Measurements from ENCODE around the gene PRDM12.

Gene PRDM12

DNA sequence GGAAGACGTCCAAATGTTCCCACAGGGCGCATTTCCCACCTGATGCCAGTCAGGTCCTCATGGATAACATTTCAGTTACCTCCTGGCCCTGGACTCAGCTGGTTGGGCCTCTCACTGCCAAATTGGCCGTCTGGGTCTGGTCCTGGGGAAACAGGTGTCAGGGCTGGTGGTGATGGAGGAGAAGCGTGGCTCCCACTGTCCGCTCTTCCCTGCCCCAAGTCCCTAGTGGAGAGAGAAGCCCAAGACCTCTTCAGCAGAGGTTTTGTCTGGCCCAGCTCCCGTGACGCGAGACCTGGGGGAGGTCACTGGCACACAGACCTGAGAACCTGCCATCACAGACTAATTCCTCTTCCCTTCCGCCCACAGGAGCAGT, 27.8 kb upstream of the PRDM12 start:
- no peak for DNase-seq

DNA sequence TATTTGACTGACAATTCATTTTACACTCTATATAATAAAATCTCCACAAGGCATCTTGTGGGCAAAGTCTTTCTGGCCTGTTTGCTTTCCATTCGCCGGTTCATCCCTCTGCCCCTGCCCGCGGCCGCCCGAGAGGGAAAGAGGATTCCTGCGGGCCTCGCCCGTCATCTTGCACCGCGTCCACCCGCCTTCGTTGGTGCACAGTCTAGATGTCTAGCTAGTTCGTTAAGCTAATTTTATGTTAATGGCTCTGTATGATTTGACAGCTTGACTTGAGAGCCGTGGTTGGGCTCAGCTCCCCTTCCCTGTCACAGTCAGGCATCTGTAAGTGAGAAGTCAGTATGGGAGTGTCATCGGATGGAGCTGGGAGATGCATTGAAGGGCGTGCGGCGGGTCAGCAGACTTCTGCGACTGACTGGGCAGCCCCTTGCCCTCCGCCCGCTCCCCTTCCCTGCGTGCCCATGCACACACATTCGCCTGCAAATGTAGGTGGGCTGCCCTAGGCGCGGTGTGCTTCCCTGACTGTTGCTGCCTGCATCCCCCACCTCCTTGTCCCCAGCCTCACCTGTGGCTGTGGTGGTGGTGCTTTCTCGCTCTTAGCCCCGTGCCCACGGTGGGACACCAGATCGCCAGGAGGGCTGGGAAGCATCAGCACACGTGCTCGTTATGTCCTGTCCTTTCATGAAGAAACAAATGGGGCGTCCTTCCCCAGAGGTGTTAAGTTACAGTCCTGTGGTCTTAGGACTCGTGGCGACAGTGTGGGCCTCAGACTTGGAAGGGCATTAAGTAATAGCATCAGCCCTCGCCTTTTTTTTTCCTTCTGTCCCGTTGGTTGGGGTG, 25.9 kb upstream of the PRDM12 start:
- DNase-seq = no peak

DNA sequence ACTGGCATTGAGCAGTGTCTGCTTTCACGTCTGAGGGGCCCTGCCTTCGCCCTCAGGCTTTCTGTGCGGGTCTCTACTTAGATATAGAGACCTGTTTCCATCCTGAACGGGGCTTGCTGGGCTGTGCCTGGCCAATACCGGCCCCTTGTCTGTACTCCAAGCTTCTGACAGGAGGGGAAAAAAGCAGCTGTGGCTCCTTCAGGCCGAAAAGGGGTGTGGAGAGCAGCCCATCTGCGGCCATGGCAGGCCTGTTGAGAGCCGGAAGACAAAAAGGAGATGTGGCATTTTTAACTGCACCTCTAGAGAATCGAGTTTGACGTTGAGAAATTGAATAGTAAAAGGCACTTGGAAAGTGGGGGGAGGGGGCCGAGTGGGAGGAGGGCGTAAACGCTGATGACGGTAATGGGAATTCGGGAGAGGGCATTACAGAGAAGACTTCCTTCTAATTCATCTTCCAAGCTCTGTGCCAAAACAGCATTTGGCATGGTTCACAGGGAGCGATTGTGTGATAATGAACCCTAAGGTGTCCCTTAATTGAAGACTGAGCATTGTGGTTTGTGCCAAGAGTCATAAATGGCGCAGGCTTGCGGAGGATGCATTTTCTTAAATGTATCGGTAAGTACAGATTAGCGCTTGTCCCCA, 25.1 kb upstream of the PRDM12 start:
- DNase-seq = peak; percentile 51 to 55

DNA sequence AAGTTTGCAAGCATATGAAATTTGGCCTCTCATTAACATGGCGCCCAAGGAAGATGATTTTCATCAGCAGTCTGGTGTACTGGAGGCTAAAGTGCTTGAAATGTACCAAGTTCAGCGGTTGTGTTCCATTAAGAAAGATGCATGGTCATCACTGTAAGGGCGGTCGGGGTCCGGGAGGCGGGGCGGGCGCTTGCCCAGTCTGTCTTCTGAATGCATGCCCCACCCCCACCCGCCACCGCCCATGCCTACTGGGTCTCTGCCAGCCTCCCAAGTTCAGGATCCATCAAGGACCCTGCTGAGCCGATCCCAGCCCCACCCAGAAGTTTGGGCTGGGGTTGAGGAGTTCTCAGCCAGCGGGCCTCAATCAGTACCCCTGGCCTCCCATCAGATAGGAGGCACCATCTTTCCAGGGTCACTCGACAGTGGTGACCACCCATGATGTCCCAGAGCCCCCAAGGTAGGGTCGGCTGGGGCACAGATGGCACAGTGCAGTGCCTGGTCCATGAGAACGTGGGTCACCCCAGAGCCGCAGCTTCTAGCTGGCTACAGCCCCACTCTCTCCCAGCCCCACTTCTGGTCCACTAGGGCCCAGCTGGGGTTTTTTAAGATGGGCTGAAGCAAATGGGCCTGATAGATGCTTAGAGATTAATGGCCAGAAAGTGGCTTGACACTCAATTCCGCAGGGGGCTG, 24.4 kb upstream of the PRDM12 start:
- DNase-seq = no peak

DNA sequence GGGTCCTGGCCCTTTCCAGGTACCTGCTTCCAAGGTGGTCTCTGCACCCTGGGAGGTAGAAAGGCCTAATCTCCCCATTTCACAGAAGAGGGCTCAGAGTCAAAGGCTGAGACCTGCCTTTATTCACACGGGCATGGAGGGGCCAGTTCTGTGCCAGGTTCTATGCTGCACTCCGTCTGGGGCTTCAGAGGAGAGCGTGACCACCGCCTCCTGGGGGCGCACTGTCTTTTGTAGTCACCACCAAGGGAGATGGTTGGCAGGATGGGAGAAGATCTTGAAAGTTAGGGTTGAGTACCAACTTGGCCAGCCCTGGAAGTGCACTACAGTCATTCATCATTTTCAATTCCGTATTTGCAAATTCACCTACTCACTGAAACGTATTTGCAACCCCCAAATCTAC, 23.7 kb upstream of the PRDM12 start:
- no peak for DNase-seq

DNA sequence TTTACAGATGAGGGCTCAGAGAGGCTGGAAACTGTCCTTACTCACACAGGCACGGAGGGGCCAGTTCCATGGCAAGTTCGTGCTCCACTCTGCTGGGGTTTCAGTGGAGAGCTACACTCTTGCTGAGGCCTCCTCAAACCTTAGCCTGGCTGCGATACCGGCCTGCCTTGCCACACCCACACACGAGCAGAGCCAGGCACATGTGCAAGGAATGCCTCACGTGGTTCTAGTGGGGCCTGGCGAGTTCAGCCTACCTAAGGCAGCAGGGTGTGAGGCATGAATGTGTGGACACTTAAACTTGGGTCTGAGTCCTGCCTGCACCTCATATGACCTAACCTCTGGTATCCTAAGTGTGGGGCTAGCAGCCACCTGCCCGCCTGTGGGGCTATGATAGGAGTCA, 21.5 kb upstream of the PRDM12 start:
- no peak for DNase-seq

DNA sequence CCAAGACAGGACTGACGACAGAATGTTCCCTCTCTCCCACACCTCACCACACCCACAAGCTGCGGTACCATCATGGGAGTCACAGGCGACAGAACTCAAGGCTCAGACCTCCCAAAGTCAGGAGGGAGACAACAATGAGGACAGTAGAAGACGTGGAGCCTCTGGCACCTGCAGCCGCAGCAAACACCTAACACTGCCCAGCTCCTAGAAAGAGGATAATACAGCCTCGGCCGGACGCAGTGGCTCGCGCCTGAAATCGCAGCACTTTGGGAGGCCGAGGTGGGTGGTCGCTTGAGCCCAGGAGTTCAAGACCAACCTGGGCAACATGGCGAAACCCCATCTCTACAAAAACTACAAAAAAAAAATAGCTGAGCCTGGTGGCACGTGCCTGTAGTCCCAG, 13.2 kb upstream of the PRDM12 start:
- no peak for DNase-seq

DNA sequence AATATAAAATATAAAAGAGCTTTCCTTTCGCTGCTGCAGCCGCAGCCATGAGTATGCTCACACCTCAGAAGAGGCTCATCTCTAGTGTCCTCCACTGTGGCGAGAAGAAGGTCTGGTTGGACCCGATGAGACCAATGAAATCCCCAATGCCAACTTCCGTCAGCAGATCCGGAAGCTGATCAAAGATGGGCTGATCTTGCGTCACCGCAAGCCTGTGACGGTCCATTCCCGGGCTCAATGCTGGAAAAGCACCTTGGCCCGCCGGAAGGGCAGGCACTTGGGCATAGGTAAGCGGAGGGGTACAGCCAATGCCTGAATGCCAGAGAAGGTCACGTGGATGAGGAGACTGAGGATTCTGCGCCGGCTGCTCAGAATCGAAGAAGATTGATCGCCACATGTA, 12.6 kb upstream of the PRDM12 start:
- DNase-seq = no peak

DNA sequence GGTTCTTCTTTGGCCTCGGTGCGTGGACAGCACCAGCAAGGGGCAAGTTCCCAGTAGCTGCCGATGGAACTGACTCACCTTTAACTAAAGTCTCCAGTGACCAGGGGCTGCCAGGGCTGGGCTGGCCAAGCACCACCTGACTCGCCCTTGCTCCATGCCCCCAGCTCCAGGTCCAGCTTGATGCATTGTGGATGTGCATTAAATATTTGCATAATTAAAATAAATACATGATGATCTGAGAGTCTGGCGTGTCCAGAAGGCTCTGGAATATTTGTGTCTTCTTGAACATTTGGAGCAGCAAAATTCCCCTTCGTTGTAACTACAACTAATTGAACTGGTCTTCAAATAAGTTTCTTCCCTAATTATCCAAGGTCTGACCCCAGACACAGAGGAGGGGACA, 9.5 kb upstream of the PRDM12 start:
- no peak for DNase-seq

DNA sequence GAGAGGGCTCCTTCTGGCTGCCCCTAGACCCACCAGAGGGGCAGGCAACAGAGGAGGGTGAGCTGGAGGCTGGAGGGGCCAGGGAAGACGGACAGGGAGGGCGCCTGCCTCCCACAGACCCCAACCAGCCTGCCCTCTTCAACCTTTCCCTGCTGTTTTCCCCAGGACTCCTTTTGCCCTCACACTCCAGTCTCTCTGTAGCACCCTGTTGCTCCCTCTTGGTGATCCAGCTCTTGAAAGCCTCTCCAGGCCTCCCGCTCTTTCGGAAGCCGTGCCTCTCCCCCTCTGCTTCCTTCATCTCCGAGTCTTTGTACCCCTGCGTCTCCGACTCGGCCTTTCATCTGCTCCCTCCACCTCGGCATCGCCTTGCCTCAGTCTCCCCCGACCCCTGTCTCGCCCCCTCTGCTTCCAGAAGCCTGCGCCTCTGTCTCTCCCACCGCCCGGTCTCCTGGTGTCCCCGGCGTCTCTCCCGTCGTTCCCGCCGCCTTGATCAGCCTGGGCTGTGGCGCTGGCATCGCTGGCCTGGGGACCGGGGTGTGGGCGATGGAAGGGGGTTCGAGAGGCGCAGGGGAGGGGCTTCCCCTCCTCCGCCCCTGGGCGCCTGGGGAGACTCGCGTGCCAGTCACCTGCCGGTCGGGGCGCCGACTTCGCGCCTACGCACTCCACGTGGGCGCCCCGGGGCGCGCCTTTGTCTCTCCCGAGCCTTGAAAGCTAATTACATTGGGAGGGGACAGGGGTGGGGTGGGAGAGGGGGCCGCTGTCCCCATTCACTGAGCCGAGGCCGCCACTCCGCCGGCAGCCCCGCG, 5.3 kb upstream of the PRDM12 start:
- DNase-seq = no peak

DNA sequence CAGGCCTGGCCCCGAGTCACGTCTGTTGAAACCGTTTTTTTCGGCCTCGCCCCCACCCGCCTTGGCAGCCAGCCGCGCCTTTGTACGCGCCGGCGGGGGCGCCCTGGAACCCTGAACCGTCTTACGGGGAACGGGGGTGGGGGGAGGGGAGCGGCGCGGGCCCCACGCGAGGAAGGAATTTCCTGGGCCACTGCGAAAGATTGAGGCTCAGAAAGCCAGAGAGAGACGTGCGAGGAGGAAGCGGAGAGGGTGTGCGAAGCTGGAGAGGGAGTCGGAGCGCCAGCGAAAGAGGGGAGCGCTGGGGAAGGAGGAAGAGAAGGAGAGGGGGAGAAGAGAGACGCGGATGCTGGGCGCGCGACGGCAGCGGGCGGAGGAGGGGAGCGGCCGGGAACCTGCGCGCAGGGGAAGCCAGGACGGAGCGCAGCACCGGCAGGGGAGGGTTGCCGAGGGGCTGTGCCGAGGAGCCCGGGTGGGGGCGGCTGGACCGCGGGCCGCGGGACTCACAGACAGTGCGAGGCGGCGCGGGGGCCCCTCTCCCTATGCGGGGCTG, 4.6 kb upstream of the PRDM12 start:
- DNase-seq = no peak

DNA sequence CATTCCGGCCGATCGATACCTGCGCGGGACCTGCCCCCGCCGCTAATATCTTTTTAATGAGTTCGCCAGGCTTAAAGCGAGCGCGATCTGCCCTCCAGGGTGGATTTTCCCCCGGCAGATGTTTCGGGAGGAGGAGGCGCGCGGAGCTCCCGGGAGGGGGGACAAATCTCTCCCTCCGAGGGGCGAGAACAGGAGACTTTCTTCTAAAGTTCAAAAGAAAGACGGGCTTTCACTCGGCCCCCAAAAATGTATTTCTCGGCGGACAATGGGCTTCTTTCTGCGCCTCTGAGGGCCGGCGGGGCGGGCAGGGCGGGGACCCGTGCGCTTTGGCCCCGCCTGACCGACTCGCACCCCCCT, 4.1 kb upstream of the PRDM12 start:
- DNase-seq = no peak

DNA sequence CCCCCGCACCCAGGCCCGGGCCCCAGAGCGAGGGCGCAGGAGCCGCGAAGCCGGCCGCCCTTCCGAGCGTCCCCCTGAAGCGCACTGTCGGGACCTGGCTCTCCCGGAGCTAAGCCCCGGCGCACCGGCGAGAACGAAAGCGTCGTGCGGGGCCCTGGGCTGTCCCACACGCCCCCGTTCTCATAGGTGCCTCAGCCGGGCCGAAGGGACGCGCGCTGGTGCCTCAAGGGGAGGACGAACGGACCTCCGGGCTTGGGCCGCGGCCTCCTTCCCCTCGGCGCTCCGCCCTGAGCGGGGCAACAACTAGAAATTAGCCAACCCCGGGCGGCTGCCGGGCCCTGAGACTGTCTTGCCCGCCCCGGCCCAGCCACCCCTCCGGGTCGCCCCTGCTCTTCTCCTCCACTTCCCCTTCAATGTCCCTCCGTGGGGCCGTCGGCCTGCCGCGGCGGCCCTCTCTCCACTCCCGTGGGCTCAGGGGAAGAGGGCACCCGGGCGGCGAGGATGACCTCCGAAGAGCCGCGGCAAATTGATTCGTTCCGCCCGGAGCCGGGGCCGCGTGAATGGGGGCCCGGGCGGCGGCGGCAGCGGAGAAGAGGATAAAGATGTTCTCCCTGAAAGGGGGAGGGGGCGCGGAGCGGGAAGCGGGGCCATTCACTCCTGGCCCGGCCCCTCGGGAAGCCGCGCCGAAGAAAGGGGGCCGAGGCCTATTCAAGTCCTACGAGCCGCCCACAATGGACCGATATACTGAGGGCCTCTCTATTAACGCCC, 3.5 kb upstream of the PRDM12 start:
- no peak for DNase-seq

DNA sequence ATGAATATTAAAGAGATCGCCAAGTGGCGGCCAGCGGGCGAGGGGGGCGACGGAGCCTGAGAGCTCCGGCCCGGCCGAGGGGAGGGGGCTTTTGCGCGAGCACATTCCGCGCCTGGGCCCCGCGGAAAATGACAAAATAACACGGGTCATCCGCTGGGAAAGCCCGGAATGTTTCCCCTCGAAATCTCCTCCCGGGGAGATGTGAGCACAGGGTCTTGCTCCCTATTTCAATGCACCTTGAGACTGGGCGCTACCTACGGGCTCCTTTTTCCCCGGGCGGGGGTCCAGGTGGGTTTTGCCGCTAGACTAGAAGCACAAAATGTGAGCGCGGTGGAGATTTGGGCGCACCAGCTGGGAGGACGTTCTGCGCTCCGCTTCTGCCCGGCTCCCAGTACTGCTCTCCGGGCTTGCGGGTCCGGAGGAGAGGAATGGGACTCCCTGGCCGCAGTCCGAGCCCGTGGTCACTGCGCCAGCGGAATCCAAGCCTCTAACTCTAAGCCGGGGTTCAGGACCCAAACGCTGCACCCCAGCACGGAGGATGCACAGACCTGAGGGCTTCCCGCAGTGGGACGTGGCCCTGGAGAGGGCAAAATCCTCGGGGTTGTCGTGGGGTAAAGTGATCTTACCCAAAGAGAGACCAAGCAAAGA, 2.8 kb upstream of the PRDM12 start:
- DNase-seq = no peak

DNA sequence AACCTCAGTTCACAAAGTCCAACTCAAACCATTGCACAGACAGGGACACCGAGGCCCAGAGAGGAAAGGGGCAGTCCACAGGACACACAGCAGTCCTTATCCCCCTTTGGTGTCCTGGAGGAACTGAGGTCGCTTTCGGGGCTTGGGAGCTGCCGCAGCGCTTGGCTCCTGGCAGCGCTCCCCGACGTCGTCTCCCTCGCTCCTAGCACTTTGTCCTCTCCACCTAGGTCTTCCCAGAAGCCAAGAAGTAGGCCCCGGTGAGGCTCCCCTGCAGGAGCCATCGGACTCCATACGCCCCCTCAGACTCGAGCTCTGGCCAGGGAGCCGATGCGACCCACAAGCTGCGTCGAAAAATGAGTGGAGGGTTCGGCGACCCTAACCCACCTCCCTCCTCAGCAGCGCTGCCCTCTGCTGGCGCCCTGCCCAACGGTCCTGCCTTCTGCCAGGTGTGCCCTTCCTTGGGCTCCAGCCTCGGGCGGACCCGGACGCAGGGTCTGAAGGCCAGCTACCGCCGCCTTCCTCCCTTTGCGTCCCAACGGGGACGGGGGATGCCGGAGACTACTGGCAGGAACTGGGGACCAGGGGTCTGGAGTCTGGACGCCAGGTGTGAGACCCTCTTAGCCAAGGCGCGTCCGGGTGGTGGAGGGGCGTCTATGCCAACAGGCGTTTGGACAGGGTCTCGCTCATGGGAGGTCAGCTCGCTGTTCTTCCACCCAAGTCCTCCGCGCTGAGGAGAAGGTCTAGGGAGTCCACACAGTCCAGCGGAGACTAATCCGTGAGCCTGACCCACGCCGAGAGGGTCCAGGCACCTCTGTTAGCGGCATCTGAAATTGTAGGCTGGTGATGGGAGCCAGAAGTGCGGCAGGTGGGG, 2.1 kb upstream of the PRDM12 start:
- no peak for DNase-seq

DNA sequence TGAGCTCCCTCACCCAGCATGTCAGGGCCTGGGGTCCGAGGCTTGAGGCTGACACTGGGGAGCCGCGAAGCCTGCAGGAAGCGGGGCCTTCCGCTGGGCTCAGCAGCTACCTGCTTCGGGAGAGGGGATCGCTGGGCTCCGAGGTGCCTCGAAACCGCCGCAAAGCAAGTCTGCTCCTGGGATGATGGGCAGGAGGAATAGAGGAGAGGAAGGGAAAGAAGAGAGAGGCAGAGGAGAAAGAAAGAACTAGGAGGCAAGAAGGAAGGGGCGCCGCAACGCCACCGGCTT, 1.5 kb upstream of the PRDM12 start:
- DNase-seq = no peak

DNA sequence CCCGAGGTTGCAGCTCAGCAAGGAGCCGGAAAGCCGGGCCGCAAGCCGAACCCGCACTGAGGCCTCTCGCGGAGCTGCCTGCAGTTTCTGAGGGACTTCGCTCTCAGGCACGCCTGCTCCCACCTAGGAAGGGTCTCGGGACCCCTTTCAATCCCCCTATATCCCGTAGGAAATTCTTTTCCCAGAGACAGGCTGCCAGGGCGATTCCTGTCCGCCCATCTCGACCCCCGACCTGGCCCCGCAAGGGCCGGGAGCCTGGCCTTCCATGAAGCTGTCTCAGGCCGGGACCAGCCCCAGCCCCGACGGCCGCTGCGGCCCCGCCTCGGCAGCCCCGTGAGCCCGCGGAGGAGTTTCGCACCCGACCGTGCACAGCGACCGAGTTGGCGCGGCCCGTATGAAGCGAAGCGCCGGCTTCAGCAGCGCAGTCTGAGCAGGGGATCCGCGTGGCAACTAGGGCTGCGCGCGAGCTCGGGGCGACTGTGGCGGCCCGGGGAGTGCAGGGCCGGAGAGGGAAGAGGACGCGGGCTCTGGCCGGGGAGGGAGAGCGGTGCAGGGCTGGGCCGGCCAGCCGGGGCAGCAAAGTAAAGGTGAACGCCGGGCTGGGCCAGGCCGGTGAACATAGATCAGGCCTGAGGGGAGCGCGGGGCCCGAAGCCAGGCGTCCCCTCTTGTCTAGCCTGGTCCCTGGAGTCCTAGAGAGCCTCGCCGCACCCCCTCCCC, 977 bp upstream of the PRDM12 start:
- DNase-seq = no peak

DNA sequence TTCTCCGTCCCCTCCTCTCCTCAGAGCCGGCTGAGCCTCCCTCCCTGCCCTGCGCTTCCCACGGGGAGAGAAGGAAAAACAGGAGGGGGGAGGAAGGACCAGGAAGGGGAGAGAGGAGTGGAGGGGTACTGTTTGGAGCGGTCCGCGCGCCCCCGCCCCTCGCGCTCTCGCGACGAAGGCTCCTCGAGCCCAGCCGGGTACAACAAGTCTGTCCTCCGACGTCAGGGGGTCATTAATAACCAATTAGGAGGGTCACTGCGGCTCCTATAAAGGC, 480 bp upstream of the PRDM12 start:
- no peak for DNase-seq

DNA sequence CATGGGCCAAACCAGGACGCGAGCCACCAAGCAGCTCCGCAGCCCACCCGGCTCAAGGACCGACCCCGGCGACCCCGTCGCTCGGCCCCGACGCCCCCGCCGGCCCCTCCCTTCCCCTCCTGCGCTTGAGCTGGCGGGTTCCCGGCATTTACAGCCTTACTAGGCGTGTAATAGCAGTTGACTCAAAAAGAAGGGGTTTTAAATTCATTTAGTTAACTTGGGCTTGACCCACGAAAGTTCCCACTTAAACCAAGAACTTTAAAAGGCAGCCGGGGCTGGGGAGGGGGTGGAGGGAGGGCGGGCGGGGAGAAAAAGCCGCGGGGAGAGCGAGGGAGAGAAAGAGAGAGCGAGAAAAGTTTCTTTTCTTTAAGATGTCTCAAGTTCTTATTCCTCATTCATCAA, 636 bp downstream of the PRDM12 start:
- no peak for DNase-seq
